CD8-positive, alpha-beta memory T cell (primary cell): ENCODE results near the gene TBC1D16. TPM values are rescaled to one million over a fixed set of nuclear protein-coding genes. Genes with fewer than 3 reads are reported as not detected.

Experiments used
- CTCF ChIA-PET: fragments of 350-600 bp; sonication (Branson Sonifier 250); formaldehyde crosslinking; loops from one replicate; lab custom pipeline; 2021; ENCODE audit warnings: antibody characterized with exemption; lab: Charles Lee
- POLR2A ChIA-PET: fragments of 350-600 bp; sonication (Branson Sonifier 250); formaldehyde crosslinking; loops from one replicate; lab custom pipeline; 2021; ENCODE audit warnings: antibody characterized with exemption; lab: Charles Lee
- DNase-seq, 5 donors: peaks; one replicate each; pipeline versions ENCODE4 v3.0.0 to v3.0.0-alpha.2; 2020 to 2022; ENCODE audit warnings: mixed read lengths in 1 of 5
- H3K27ac ChIP-seq: one replicate; pipeline ENCODE4 v1.7.0; 2013; ENCODE audit warnings: low read depth, mild to moderate bottlenecking, low read length, moderate library complexity
- H3K27me3 ChIP-seq: 2 replicates; pipeline ENCODE4 v1.7.0; 2013; ENCODE audit warnings: low read length, mild to moderate bottlenecking; ENCODE audit not compliant: insufficient read depth, poor library complexity, severe bottlenecking
- H3K36me3 ChIP-seq: 2 replicates; pipeline ENCODE4 v1.7.0; 2013; ENCODE audit warnings: mild to moderate bottlenecking, low read length, moderate library complexity; ENCODE audit not compliant: insufficient read depth
- H3K4me1 ChIP-seq: 2 replicates; pipeline ENCODE4 v1.7.0; 2013; ENCODE audit warnings: mild to moderate bottlenecking, low read length, moderate library complexity; ENCODE audit not compliant: insufficient read depth
- H3K4me3 ChIP-seq: 2 replicates; pipeline ENCODE4 v1.7.0; 2013; ENCODE audit warnings: mild to moderate bottlenecking, low read length
- H3K9me3 ChIP-seq: 2 replicates; pipeline ENCODE4 v1.7.0; 2013; ENCODE audit warnings: mild to moderate bottlenecking, low read length
- H3K27ac Mint-ChIP-seq, 8 donors: one replicate each; pipeline ENCODE4 v1.8.0; 2020 to 2021; ENCODE audit warnings: mixed read lengths in 8 of 8, mild to moderate bottlenecking in 6 of 8, inconsistent platforms in 3 of 8, moderate library complexity in 3 of 8
- H3K27me3 Mint-ChIP-seq, 2 donors: one replicate each; pipeline ENCODE4 v1.8.0; 2020 to 2021; ENCODE audit warnings: mixed read lengths in 2 of 2, mild to moderate bottlenecking in 1 of 2, moderate library complexity in 1 of 2
- H3K36me3 Mint-ChIP-seq, 3 donors: one replicate each; pipeline ENCODE4 v1.8.0; 2020 to 2021; ENCODE audit warnings: mixed read lengths in 3 of 3, inconsistent platforms in 1 of 3, mild to moderate bottlenecking in 1 of 3
- H3K4me1 Mint-ChIP-seq, 3 donors: one replicate each; pipeline ENCODE4 v1.8.0; 2020 to 2021; ENCODE audit warnings: mixed read lengths in 3 of 3, inconsistent platforms in 1 of 3, mild to moderate bottlenecking in 1 of 3
- H3K4me3 Mint-ChIP-seq, 7 donors: one replicate each; pipeline ENCODE4 v1.8.0; 2020 to 2021; ENCODE audit warnings: mixed read lengths in 7 of 7, mild to moderate bottlenecking in 6 of 7, moderate library complexity in 4 of 7, inconsistent platforms in 2 of 7
- H3K9me3 Mint-ChIP-seq, 5 donors: one replicate each; pipeline ENCODE4 v1.8.0; 2020 to 2022; ENCODE audit warnings: mixed read lengths in 5 of 5, mild to moderate bottlenecking in 3 of 5, moderate library complexity in 2 of 5, inconsistent platforms in 1 of 5
- polyA plus RNA-seq: library from polyadenylated mRNA; unstranded; fragments of 300-500 nt; fragmentation: Illumina TruSeq; gene quantifications from one replicate; pipeline ENCODE4 v1.2.3, GENCODE V29; 2021
- total RNA-seq, 2 experiments: library from RNA; stranded (reverse); gene quantifications; one replicate each; pipeline ENCODE4 v1.2.3, GENCODE V29; 2021

Gene TBC1D16
- total and polyA plus RNA-seq, 3 experiments from 2014 or later, result 0.33 to 4.3 (median 3.5) TPM

DNA sequence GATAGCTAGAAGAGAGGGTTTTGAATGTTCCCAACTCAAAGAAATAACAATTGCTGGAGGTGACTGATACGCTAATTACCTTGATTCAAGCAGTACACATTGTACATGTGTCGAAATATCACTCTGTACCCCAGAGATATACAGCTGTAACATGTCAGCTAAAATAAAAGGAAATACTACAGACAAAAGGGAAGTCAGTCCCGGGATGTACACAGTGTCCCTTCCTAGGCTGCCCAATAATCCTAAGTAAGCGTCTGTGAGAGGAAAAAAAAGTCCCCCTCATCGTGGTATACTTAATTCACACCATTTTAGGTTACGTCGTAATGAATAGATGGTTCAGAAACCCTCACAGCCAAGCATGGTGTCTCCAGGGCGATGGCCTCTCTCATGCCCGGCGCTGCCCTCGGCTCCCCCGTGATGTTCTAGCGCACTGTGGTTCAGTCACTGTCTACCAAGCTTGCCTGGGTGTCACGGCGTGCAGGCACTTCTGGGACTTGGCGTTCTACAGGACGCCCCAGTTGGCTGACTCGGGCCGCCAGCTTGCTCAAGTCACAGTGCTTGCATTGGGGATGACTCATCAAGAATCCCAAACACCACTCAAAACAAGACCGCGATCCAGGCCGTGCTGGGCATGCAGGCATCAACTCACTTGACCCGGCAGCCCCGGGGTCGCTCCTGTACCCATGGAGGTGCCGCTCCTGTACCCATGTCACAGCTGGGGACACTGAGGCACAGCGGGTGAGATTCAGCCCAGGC lies 28.3 kb upstream of the TBC1D16 start:
- H3K27ac Mint-ChIP-seq, result no peak overlapping the region
- no peaks in the 10 kb centered on the region for H3K9me3 ChIP-seq
- H3K4me1 Mint-ChIP-seq, result peaks cover 0 to under 1% (median 0%) of the 10 kb centered on the region in 3 donors
- no peaks in the 10 kb centered on the region for H3K36me3 ChIP-seq
- CTCF ChIA-PET, result interaction anchor here (1.5 kb wide), 1 partner anchor 18 kb away, joined by 4 read pairs; no protein-coding TSS in a partner anchor
- no peak overlapping the region for H3K4me3 Mint-ChIP-seq
- no peaks in the 10 kb centered on the region for H3K4me1 ChIP-seq
- no peaks in the 10 kb centered on the region for H3K36me3 Mint-ChIP-seq
- H3K9me3 Mint-ChIP-seq, result peaks cover 0 to 2% (median 0%) of the 10 kb centered on the region in 5 donors
- H3K27me3 ChIP-seq, result no peaks in the 10 kb centered on the region
- H3K27ac ChIP-seq, result no peak overlapping the region
- POLR2A ChIA-PET, result no interaction called here
- no peak overlapping the region for H3K4me3 ChIP-seq
- DNase-seq, result no peak
- peaks cover 0 to 3% of the 10 kb centered on the region in 2 donors for H3K27me3 Mint-ChIP-seq

DNA sequence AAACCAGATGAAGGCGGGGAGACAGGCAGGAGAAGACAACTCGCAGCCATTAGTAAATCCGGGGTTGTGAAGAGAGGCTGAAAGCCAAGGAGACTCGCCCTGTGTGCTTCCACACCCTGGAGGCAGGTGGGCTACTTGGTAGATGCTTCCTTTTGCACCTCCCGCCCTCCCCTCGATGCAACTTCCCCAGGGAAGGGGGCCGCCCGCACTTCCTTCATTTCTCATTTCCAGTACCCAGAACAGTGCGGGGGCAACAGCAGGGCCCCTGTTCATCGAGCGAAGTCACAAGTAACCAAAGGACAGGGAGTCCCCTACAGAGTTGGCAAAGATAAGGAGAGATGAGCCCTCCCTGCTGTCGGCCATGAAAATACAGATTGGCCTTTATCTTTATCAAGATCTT lies 25.7 kb upstream of the TBC1D16 start:
- Histone ChIP-seq H3K27me3 (no peaks in the 10 kb centered on the region), H3K9me3 (no peaks in the 10 kb centered on the region), H3K4me3 (no peak overlapping the region), H3K36me3 (no peaks in the 10 kb centered on the region), H3K4me1 (no peaks in the 10 kb centered on the region), H3K27ac (no peak overlapping the region)
- POLR2A ChIA-PET, result no interaction called here
- Mint-ChIP-seq H3K4me1 (no peaks in the 10 kb centered on the region), H3K27me3 (peaks cover 0 to 10% of the 10 kb centered on the region in 2 donors), H3K9me3 (no peaks in the 10 kb centered on the region), H3K27ac (no peak overlapping the region), H3K36me3 (no peaks in the 10 kb centered on the region), H3K4me3 (no peak overlapping the region)
- CTCF ChIA-PET, result no interaction called here
- no peak for DNase-seq

DNA sequence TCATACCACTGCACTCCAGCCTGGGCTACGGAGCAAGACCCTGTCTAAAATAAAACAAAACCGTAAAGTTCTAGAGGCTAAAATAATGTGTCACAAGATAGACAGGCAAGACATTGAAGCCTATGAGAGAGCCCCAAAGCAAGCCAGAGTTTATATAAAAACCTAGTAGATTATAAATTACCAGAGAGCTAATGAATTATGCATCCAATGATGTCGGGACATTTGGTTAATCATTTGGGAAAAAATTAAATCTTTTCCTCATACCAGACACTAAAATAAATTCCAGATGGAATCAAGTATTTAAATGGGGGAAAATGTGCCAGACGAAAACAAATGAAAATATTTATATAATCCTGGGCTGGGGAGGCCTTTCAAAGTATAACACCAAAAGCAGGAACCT lies 25.0 kb upstream of the TBC1D16 start:
- no peak overlapping the region for H3K27ac ChIP-seq
- no peaks in the 10 kb centered on the region for H3K27me3 ChIP-seq
- no peak overlapping the region for H3K4me3 ChIP-seq
- no peaks in the 10 kb centered on the region for H3K36me3 ChIP-seq
- no peaks in the 10 kb centered on the region for H3K4me1 ChIP-seq
- no peak for DNase-seq
- Mint-ChIP-seq H3K36me3 (no peaks in the 10 kb centered on the region), H3K9me3 (no peaks in the 10 kb centered on the region), H3K27ac (no peak overlapping the region), H3K4me3 (no peak overlapping the region), H3K4me1 (no peaks in the 10 kb centered on the region), H3K27me3 (peaks cover 0 to 10% of the 10 kb centered on the region in 2 donors)
- ChIA-PET CTCF (no interaction called here), POLR2A (no interaction called here)
- no peaks in the 10 kb centered on the region for H3K9me3 ChIP-seq

DNA sequence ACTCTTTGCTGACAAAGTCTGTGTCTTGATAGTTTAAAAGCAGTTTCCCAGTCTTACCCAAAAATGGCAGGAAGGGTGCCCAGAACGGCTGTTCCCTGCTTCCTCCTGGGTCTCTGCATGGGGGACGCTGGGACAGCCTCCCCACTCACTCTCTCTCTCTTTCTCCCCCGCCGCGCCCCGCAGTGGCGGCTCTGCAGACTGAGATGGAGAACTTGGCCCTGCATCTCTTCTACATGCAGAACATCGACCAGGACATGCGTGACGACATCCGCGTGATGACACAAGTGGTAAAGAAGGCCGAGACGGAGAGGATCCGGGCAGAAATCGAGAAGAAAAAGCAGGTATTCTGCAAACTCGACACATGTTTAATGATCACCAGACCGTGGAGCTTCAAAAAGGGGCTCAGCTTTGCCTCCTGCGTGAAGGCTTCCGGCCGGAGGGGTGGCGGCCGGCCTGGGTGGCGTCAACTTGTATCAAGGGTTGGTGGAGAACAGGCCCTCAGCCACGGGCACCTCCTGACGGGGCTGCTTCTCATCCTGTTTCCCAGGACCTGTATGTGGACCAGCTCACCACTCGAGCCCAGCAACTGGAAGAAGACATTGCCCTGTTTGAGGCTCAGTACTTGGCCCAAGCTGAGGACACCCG lies 22.8 kb upstream of the TBC1D16 start:
- H3K4me3 Mint-ChIP-seq, result no peak overlapping the region
- ChIA-PET POLR2A (no interaction called here), CTCF (interaction anchor here (0.9 kb wide), 1 partner anchor 50 kb away, joined by 3 read pairs; no protein-coding TSS in a partner anchor)
- H3K36me3 Mint-ChIP-seq, result no peaks in the 10 kb centered on the region
- no peaks in the 10 kb centered on the region for H3K9me3 Mint-ChIP-seq
- H3K27me3 Mint-ChIP-seq, result peaks cover 3 to 10% of the 10 kb centered on the region in 2 donors
- DNase-seq, result no peak
- no peak overlapping the region for H3K27ac Mint-ChIP-seq
- Histone ChIP-seq H3K9me3 (no peaks in the 10 kb centered on the region), H3K27ac (no peak overlapping the region), H3K4me1 (no peaks in the 10 kb centered on the region), H3K4me3 (no peak overlapping the region), H3K27me3 (no peaks in the 10 kb centered on the region), H3K36me3 (no peaks in the 10 kb centered on the region)
- H3K4me1 Mint-ChIP-seq, result no peaks in the 10 kb centered on the region

DNA sequence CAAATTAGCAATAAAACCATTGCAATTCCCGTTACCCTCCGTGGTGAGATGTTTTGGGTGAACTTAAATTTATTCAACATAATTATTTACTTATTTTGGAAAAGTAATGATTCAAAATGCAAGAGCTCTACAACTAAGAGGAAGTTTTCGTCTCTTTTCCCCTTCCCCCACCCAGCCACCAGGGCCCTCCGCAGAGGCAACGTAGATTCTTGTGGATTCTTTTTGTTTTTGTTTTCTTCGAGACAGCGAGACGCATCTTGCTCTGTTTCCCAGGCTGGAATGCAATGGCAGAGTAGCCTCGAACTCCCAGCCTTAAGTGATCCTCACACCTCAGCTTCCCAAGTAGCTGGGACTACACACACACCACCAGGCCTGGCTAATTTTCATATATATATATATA lies 19.9 kb upstream of the TBC1D16 start:
- Mint-ChIP-seq H3K27me3 (peaks cover 3 to 10% of the 10 kb centered on the region in 2 donors), H3K9me3 (no peaks in the 10 kb centered on the region), H3K4me1 (no peaks in the 10 kb centered on the region), H3K27ac (no peak overlapping the region), H3K4me3 (no peak overlapping the region), H3K36me3 (no peaks in the 10 kb centered on the region)
- Histone ChIP-seq H3K27ac (no peak overlapping the region), H3K4me3 (no peak overlapping the region), H3K9me3 (no peaks in the 10 kb centered on the region), H3K4me1 (no peaks in the 10 kb centered on the region), H3K36me3 (no peaks in the 10 kb centered on the region), H3K27me3 (no peaks in the 10 kb centered on the region)
- DNase-seq, result no peak
- ChIA-PET CTCF (interaction anchor here (0.7 kb wide), 1 partner anchor 46 kb away, joined by 4 read pairs; the partner anchor contains the start of gene GAA), POLR2A (no interaction called here)

DNA sequence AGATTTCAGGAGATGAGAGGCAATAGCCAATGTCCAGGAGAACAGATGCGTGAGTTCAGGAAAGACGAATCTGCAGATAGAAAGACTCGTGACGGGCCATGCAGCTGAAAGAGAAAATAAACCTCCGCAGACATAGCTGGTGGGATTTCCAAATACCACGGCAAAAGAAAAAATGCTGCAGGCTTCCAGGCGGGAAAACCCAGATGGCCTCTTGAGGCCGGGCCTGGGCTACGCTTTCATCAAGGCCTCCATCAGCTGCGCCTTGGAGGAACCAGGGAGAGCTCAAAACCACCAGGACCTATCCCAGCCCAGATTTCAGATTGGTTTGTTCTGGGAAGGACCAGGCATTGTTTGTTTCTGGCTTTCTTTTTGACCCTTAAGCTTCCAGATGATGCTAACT lies 17.4 kb upstream of the TBC1D16 start:
- H3K27ac ChIP-seq, result no peak overlapping the region
- H3K4me1 ChIP-seq, result no peaks in the 10 kb centered on the region
- no peak for DNase-seq
- no peaks in the 10 kb centered on the region for H3K27me3 ChIP-seq
- no peak overlapping the region for H3K4me3 ChIP-seq
- no peak overlapping the region for H3K27ac Mint-ChIP-seq
- CTCF ChIA-PET, result no interaction called here
- H3K36me3 ChIP-seq, result no peaks in the 10 kb centered on the region
- H3K4me1 Mint-ChIP-seq, result no peaks in the 10 kb centered on the region
- POLR2A ChIA-PET, result no interaction called here
- no peak overlapping the region for H3K4me3 Mint-ChIP-seq
- H3K9me3 Mint-ChIP-seq, result no peaks in the 10 kb centered on the region
- no peaks in the 10 kb centered on the region for H3K9me3 ChIP-seq
- H3K27me3 Mint-ChIP-seq, result peaks cover under 1 to 3% of the 10 kb centered on the region in 2 donors
- no peaks in the 10 kb centered on the region for H3K36me3 Mint-ChIP-seq

DNA sequence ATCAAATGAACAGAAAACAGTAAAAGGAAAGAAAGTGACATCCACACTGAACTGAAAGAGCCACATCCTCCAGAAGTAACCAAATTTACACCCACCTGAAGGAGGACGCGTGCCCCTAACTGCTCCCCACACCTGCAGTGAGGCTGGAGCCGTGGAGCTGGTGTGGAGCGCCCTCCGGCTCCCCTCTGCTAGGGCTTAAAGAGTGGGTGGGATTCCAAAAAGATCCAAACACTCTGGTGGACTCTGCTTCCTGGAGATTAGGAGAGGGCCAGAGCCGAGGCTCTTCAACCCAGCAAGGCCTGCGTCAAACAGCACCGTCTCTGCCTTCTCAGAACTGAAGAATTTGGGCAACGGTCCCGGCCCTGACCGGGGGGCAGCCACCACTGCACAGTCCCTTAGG lies 16.0 kb upstream of the TBC1D16 start:
- Mint-ChIP-seq H3K9me3 (no peaks in the 10 kb centered on the region), H3K27ac (peak overlapping the region in 1 of 8 donors; percentile 60)
- CTCF ChIA-PET, result no interaction called here

DNA sequence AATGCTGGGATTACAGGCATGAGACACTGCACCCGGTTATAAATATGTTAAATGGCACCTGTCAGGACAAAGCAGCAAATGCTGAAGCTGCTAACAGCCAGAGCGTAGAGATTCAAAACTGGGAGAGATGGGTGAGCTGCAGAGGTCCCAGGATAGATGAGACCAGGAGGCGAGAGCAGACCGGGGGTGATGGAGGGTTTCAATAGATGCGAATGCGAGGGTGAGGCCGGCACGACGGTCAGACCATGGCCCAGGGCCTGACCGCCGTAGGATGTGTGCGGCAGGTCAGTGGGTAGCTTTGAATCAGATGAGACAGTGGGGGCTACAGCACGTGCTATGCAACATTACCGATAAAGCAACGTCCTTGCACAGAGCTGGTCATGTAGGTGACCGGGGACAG lies 15.0 kb upstream of the TBC1D16 start:
- ChIA-PET CTCF (no interaction called here), POLR2A (no interaction called here)
- Histone ChIP-seq H3K27me3 (no peaks in the 10 kb centered on the region), H3K4me1 (no peaks in the 10 kb centered on the region), H3K27ac (no peak overlapping the region), H3K9me3 (no peaks in the 10 kb centered on the region), H3K4me3 (no peak overlapping the region), H3K36me3 (no peaks in the 10 kb centered on the region)
- H3K36me3 Mint-ChIP-seq, result no peaks in the 10 kb centered on the region
- H3K27me3 Mint-ChIP-seq, result peaks cover 0 to 3% of the 10 kb centered on the region in 2 donors
- no peaks in the 10 kb centered on the region for H3K4me1 Mint-ChIP-seq
- no peak overlapping the region for H3K4me3 Mint-ChIP-seq
- H3K9me3 Mint-ChIP-seq, result no peaks in the 10 kb centered on the region
- no peak overlapping the region for H3K27ac Mint-ChIP-seq
- DNase-seq, result no peak

More for the DNA sequence above, 16.0 kb upstream of the TBC1D16 start:
- H3K36me3 Mint-ChIP-seq, result no peaks in the 10 kb centered on the region
- no peak overlapping the region for H3K4me3 ChIP-seq
- H3K4me1 ChIP-seq, result no peaks in the 10 kb centered on the region
- POLR2A ChIA-PET, result no interaction called here
- H3K4me1 Mint-ChIP-seq, result no peaks in the 10 kb centered on the region
- no peaks in the 10 kb centered on the region for H3K27me3 ChIP-seq
- no peaks in the 10 kb centered on the region for H3K9me3 ChIP-seq
- H3K4me3 Mint-ChIP-seq, result no peak overlapping the region
- no peaks in the 10 kb centered on the region for H3K36me3 ChIP-seq
- DNase-seq, result no peak
- peaks cover 0 to 3% of the 10 kb centered on the region in 2 donors for H3K27me3 Mint-ChIP-seq
- H3K27ac ChIP-seq, result no peak overlapping the region
